Measurements from ENCODE around the gene CNGB1. TPM values are rescaled to one million over a fixed set of nuclear protein-coding genes. Genes with fewer than 3 reads are reported as not detected.

CNGB1 gene
- total and polyA plus RNA-seq, 2 experiments from 2014 or later: not detected

DNA sequence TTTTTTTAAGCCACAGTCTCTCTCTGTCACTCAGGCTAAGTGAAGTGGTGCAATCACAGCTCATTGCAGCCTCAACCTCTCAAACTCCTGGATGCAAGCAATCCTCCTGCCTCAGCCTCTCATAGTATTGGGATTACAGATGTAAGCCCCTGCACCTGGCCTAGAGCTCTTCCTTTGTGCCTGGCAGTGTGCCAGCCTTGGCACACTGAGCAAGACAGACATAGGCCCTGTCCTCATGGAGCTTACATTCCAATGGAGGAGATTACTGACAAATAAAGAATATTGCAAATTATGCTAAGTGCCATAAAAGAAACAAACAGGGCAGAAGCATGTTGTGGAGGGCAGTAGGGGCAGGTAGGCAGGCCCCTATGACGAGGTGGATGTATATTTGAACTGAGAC, 920 bp upstream of the CNGB1 start:
- no peaks in the 10 kb centered on the region for H3K79me2 ChIP-seq
- no peaks in the 10 kb centered on the region for H3K9me3 ChIP-seq (ENCODE audit: low read depth)
- WGBS (ENCODE audit: low lambda C conversion rate, missing lambda C conversion rate): 86% methylated on average over 1 of the region's 1 CpG
- no peaks in the 10 kb centered on the region for H4K20me1 ChIP-seq (ENCODE audit: insufficient read depth, poor library complexity, severe bottlenecking)
- DNase-seq (ENCODE audit: low spot score): no peak
- H3K27me3 ChIP-seq: no peaks in the 10 kb centered on the region
- H2AFZ ChIP-seq: no peak overlapping the region
- H3K4me3 ChIP-seq: no peak overlapping the region
- H3K4me2 ChIP-seq: no peak overlapping the region
- TF ChIP-seq EZH2 (IDR thresholded peaks at IDR 0.05; ENCODE audit: borderline replicate concordance) (no peak), EZH2phosphoT487 (IDR thresholded peaks at IDR 0.05; ENCODE audit: low read depth, severe bottlenecking, unreplicated experiment) (no peak)
- TF ChIP-seq, protein P1, sequence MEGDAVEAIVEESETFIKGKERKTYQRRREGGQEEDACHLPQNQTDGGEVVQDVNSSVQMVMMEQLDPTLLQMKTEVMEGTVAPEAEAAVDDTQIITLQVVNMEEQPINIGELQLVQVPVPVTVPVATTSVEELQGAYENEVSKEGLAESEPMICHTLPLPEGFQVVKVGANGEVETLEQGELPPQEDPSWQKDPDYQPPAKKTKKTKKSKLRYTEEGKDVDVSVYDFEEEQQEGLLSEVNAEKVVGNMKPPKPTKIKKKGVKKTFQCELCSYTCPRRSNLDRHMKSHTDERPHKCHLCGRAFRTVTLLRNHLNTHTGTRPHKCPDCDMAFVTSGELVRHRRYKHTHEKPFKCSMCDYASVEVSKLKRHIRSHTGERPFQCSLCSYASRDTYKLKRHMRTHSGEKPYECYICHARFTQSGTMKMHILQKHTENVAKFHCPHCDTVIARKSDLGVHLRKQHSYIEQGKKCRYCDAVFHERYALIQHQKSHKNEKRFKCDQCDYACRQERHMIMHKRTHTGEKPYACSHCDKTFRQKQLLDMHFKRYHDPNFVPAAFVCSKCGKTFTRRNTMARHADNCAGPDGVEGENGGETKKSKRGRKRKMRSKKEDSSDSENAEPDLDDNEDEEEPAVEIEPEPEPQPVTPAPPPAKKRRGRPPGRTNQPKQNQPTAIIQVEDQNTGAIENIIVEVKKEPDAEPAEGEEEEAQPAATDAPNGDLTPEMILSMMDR (IDR thresholded peaks at IDR 0.05; ENCODE audit: poor library complexity): no peak
- no peak overlapping the region for H3K27ac ChIP-seq
- no peaks in the 10 kb centered on the region for H3K4me1 ChIP-seq (ENCODE audit: insufficient read depth)
- H3K9me2 ChIP-seq (replicated peaks; ENCODE audit: insufficient read depth): no peaks in the 10 kb centered on the region
- H3K36me3 ChIP-seq (replicated peaks; ENCODE audit: insufficient read depth, low read depth): no peaks in the 10 kb centered on the region

- no peak for DNase-seq (ENCODE audit: low spot score)
Measured at GRCh38 chr16:57970319-57970718, 609 bp downstream of the CNGB1 start.

DNA sequence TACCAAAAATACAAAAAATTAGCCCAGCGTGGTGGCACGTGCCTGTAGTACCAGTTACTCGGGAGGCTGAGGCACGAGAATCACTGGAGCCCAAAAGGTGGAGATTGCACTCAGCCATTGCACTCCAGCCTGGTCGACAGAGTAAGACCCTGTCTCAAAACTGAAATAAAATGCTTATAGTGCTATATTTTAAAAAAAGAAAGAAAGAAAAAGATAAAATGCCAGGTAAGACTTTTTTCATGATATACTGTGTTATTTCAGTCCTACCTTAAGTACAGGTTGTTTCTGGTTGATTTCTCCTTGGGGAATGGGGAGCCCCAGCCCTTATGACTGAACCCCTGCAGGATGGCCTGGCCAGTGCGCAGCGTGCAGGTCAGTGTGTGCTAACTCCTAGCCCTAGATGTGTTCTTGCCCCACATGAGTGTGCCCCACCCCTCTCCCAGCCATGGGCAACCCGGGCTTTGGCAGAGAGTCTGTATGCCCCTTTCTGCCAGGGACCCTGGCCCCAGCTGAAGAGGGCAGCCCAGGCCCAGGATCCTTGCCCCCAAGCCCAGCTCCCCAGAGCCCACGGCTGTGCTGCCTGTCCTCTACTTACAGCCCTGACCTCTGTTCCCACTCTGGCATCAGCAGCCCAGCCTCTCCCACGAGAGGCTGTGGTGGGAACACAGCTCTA, 1.3 kb downstream of the CNGB1 start:
- Histone ChIP-seq H3K79me2 (no peaks in the 10 kb centered on the region), H3K27me3 (no peaks in the 10 kb centered on the region), H4K20me1 (ENCODE audit: insufficient read depth, poor library complexity, severe bottlenecking) (no peaks in the 10 kb centered on the region), H3K4me1 (ENCODE audit: insufficient read depth) (no peaks in the 10 kb centered on the region), H3K9me2 (replicated peaks; ENCODE audit: insufficient read depth) (no peaks in the 10 kb centered on the region), H2AFZ (no peak overlapping the region), H3K4me3 (no peak overlapping the region), H3K4me2 (no peak overlapping the region), H3K27ac (no peak overlapping the region), H3K36me3 (replicated peaks; ENCODE audit: insufficient read depth, low read depth) (no peaks in the 10 kb centered on the region), H3K9me3 (ENCODE audit: low read depth) (no peaks in the 10 kb centered on the region)
- TF ChIP-seq EZH2 (IDR thresholded peaks at IDR 0.05; ENCODE audit: borderline replicate concordance) (no peak), EZH2phosphoT487 (IDR thresholded peaks at IDR 0.05; ENCODE audit: low read depth, severe bottlenecking, unreplicated experiment) (no peak)
- TF ChIP-seq, protein P1 (IDR thresholded peaks at IDR 0.05; ENCODE audit: poor library complexity): no peak
- DNase-seq (ENCODE audit: low spot score): no peak
- WGBS (ENCODE audit: low lambda C conversion rate, missing lambda C conversion rate): 91% methylated on average over 10 of the region's 10 CpGs

More at GRCh38 chr16:57970319-57970718, 609 bp downstream of the CNGB1 start:
- 82% methylated on average over 13 of the region's 13 CpGs for WGBS (ENCODE audit: low lambda C conversion rate, missing lambda C conversion rate)
- no peaks in the 10 kb centered on the region for H3K9me3 ChIP-seq (ENCODE audit: low read depth)
- no peaks in the 10 kb centered on the region for H3K36me3 ChIP-seq (replicated peaks; ENCODE audit: insufficient read depth, low read depth)
- H4K20me1 ChIP-seq (ENCODE audit: insufficient read depth, poor library complexity, severe bottlenecking): no peaks in the 10 kb centered on the region
- H3K4me3 ChIP-seq: no peak overlapping the region
- no peak overlapping the region for H3K27ac ChIP-seq
- H3K4me2 ChIP-seq: no peak overlapping the region
- no peak overlapping the region for H2AFZ ChIP-seq
- H3K9me2 ChIP-seq (replicated peaks; ENCODE audit: insufficient read depth): no peaks in the 10 kb centered on the region
- TF ChIP-seq EZH2 (IDR thresholded peaks at IDR 0.05; ENCODE audit: borderline replicate concordance): no peak
- TF ChIP-seq, protein P1 (IDR thresholded peaks at IDR 0.05; ENCODE audit: poor library complexity): no peak
- TF ChIP-seq EZH2phosphoT487 (IDR thresholded peaks at IDR 0.05; ENCODE audit: low read depth, severe bottlenecking, unreplicated experiment): no peak
- H3K79me2 ChIP-seq: no peaks in the 10 kb centered on the region
- H3K4me1 ChIP-seq (ENCODE audit: insufficient read depth): no peaks in the 10 kb centered on the region
- no peaks in the 10 kb centered on the region for H3K27me3 ChIP-seq
